CD4-positive, alpha-beta T cell (primary cell): ENCODE measurements around the gene MKNK2. TPM values are rescaled to one million over a fixed set of nuclear protein-coding genes. Genes with fewer than 3 reads are reported as not detected.

ENCODE experiments used
- ATAC-seq: fragments of 200-7000 bp; cut with Tn5 transposase; one replicate; pipeline ENCODE4 v1.10.0; 2022; ENCODE audit warnings: mild to moderate bottlenecking; ENCODE audit not compliant: poor library complexity
- CTCF ChIA-PET: fragments of 350-600 bp; sonication (Branson Sonifier 250); formaldehyde crosslinking; loops from one replicate; lab custom pipeline; 2021; ENCODE audit warnings: antibody characterized with exemption, inconsistent platforms; lab: Charles Lee
- POLR2A ChIA-PET: fragments of 350-600 bp; sonication (Branson Sonifier 250); formaldehyde crosslinking; loops from one replicate; lab custom pipeline; 2021; ENCODE audit warnings: antibody characterized with exemption, inconsistent platforms; lab: Charles Lee
- DNase-seq, 14 experiments: peaks; one replicate each; pipeline ENCODE4 v3.0.0-alpha.2; 2013 to 2020; ENCODE audit warnings: mixed read lengths in 2 of 14
- H3K27ac ChIP-seq, 2 donors: one replicate each; pipeline versions ENCODE4 v1.5.1 to v1.7.0; 2013; ENCODE audit warnings: low read length in 2 of 2, low read depth in 1 of 2, mild to moderate bottlenecking in 1 of 2
- H3K27me3 ChIP-seq, 2 experiments: 1 replicate in 1 of 2; 2 replicates in 1 of 2; pipeline versions ENCODE4 v1.6.1 to v1.7.0; 2013; ENCODE audit warnings: low read length in 2 of 2, control low read depth in 1 of 2, mild to moderate bottlenecking in 1 of 2, moderate library complexity in 1 of 2; ENCODE audit not compliant: insufficient read depth in 2 of 2, control insufficient read depth in 1 of 2
- H3K36me3 ChIP-seq: one replicate; pipeline ENCODE4 v1.6.1; 2013; ENCODE audit warnings: low read length, control low read depth; ENCODE audit not compliant: insufficient read depth
- H3K4me1 ChIP-seq: one replicate; pipeline ENCODE4 v1.6.1; 2013; ENCODE audit warnings: low read length, control low read depth; ENCODE audit not compliant: insufficient read depth
- H3K4me3 ChIP-seq: one replicate; pipeline ENCODE4 v1.5.1; 2013; ENCODE audit warnings: mild to moderate bottlenecking, low read length, moderate library complexity
- H3K9me3 ChIP-seq, 2 experiments: 1 replicate in 1 of 2; 2 replicates in 1 of 2; pipeline versions ENCODE4 v1.6.1 to v1.7.0; 2013; ENCODE audit warnings: low read length in 2 of 2, mild to moderate bottlenecking in 2 of 2, control low read depth in 1 of 2, moderate library complexity in 1 of 2; ENCODE audit not compliant: control insufficient read depth in 1 of 2, insufficient read depth in 1 of 2
- H3K27ac Mint-ChIP-seq: one replicate; pipeline ENCODE4 v1.8.0; 2020; ENCODE audit warnings: mixed read lengths
- H3K27me3 Mint-ChIP-seq: one replicate; pipeline ENCODE4 v1.8.0; 2021; ENCODE audit warnings: mixed read lengths
- H3K36me3 Mint-ChIP-seq: one replicate; pipeline ENCODE4 v1.8.0; 2021; ENCODE audit warnings: low read depth, mixed read lengths
- H3K4me1 Mint-ChIP-seq: one replicate; pipeline ENCODE4 v1.8.0; 2021; ENCODE audit warnings: low read depth, mixed read lengths
- H3K4me3 Mint-ChIP-seq: one replicate; pipeline ENCODE4 v1.8.0; 2020; ENCODE audit warnings: mild to moderate bottlenecking, mixed read lengths
- H3K9me3 Mint-ChIP-seq: one replicate; pipeline ENCODE4 v1.8.0; 2020; ENCODE audit warnings: mixed read lengths
- intact Hi-C, 2 experiments: fragments of 100-400 bp; cut with DNase I in 1 of 2; cut with micrococcal nuclease in 1 of 2; formaldehyde crosslinking; loops; one replicate each; pipeline versions ENCODE4 v1.15.1 to v1.9.0; 2023 to 2025; cut with DNase I, micrococcal nuclease
- total RNA-seq, 174 experiments: library from RNA in 2 of 174; stranded (reverse) in 2 of 174; gene quantifications; one replicate each; pipeline ENCODE4 v1.2.3 and lab custom pipeline; 2021 to 2026
- TF ChIP-seq, protein P1 (sequence below): fragments of 200-600 bp; IDR thresholded peaks from one replicate; pipeline ENCODE4 v1.8.0; 2022; ENCODE audit warnings: antibody characterized with exemption, mild to moderate bottlenecking

MKNK2 gene
- total RNA-seq, 2 experiments from 2014 or later: 325 to 347 TPM

DNA sequence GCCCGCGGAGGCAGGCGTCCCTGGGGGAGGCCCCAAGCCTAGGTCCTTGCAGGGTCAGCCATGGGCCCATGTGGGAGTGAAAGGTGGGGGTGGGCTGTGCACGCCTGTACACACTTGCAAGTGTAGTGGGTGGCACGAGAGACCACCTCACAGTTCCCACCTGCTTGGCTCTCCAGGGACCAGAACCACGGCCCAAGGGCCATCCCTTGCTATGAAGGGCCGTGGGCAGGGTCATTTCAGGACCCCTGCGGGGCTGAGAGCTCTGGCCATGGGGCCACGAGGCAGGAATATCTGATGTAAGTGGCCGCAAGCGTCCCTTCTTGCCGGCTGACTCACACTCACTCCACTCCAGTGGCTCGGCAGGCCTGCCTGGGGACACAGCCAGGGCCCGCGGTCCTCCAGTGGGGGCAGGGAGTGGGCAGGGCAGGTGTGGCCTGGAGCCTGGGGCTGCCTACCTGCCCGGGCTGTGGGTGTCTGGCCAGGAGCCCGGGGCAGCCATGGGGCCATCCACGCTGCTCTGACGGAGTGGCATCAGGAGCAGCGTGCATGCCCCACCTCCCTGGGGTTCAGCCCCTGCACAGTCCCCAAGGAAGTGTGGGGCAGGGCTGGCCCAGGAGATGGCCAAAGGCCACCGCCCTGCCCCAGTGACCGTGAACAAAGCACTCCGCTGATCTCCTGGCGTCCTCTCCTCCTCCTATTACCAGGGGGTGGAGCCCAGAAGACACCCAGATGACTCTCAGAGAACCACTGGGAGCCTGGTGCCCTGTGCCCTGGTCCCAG is 8.6 kb upstream of the MKNK2 start:
- H3K36me3 Mint-ChIP-seq: peaks cover 4% of the 10 kb centered on the region
- no peaks in the 10 kb centered on the region for H3K9me3 ChIP-seq
- H3K27ac Mint-ChIP-seq: peak overlapping the region; percentile 98
- peaks cover 54% of the 10 kb centered on the region for H3K4me1 Mint-ChIP-seq
- H3K27me3 Mint-ChIP-seq: no peaks in the 10 kb centered on the region
- intact Hi-C loops: no loop called here
- ATAC-seq (no peak), DNase-seq (no peak)
- no peaks in the 10 kb centered on the region for H3K36me3 ChIP-seq
- H3K4me3 Mint-ChIP-seq: peak overlapping the region; percentile 95
- TF ChIP-seq, protein P1, sequence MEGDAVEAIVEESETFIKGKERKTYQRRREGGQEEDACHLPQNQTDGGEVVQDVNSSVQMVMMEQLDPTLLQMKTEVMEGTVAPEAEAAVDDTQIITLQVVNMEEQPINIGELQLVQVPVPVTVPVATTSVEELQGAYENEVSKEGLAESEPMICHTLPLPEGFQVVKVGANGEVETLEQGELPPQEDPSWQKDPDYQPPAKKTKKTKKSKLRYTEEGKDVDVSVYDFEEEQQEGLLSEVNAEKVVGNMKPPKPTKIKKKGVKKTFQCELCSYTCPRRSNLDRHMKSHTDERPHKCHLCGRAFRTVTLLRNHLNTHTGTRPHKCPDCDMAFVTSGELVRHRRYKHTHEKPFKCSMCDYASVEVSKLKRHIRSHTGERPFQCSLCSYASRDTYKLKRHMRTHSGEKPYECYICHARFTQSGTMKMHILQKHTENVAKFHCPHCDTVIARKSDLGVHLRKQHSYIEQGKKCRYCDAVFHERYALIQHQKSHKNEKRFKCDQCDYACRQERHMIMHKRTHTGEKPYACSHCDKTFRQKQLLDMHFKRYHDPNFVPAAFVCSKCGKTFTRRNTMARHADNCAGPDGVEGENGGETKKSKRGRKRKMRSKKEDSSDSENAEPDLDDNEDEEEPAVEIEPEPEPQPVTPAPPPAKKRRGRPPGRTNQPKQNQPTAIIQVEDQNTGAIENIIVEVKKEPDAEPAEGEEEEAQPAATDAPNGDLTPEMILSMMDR: no peak
- H3K4me1 ChIP-seq: peaks cover 87% of the 10 kb centered on the region
- H3K27me3 ChIP-seq: no peaks in the 10 kb centered on the region
- POLR2A ChIA-PET: interaction anchor here (0.9 to 2.1 kb wide), 2 partner anchors 10 to 13 kb away, joined by 4 to 6 read pairs; no protein-coding TSS in a partner anchor
- CTCF ChIA-PET: no interaction called here
- H3K27ac ChIP-seq: peak overlapping the region; percentile 95 to 97
- H3K4me3 ChIP-seq: no peak overlapping the region
- no peaks in the 10 kb centered on the region for H3K9me3 Mint-ChIP-seq

DNA sequence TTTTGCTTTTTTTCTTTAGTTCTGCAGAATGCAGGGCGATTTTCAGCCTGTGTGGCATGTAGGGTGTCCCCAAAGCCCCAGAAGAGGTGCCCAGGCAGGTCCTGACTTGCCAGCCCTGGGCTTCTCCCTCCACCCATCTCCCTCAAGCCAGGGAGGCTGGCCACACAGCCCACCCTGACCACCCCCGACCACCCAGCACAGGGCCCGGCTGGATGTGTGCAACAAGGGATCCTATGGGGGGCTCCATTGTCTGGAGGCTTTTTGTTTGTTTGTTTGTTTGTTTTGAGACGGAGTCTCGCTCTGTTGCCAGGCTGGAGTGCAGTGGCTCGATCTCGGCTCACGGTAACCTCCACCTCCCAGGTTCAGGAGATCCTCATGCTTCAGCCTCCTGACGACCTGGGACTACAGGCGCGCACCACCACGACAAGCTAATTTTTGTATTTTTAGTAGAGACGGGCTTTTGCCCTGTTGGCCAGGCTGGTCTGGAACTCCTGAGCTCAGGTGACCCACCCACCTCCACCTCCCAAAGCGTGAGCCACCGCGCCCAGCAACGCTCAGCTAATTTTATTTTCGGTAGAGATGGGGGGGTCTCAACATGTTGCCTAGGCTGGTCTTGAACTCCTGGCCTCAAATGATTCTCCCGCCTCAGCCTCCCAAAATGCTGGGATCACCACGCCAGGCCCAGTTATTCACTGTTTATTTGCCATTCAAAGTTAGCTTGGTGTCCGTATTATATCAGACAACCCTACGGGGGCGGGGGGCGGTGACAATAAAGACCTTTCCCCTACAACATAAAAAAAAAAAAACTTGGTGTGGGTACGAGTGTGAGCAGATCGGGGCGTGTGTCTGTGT is 7.8 kb upstream of the MKNK2 start:
- peak overlapping the region; percentile 84 for H3K27ac Mint-ChIP-seq
- peaks cover 4% of the 10 kb centered on the region for H3K36me3 Mint-ChIP-seq
- Histone ChIP-seq H3K36me3 (no peaks in the 10 kb centered on the region), H3K27ac (peak overlapping the region; percentile 83 to 97), H3K4me3 (no peak overlapping the region), H3K4me1 (peaks cover 84% of the 10 kb centered on the region), H3K27me3 (no peaks in the 10 kb centered on the region), H3K9me3 (no peaks in the 10 kb centered on the region)
- POLR2A ChIA-PET: interaction anchor here (0.9 to 1.5 kb wide), 4 partner anchors 12 to 29 kb away, joined by 3 to 4 read pairs (median 4); no protein-coding TSS in a partner anchor
- no peak for ATAC-seq
- no peak for DNase-seq
- TF ChIP-seq, protein P1: no peak
- CTCF ChIA-PET: interaction anchor here (0.6 to 1.1 kb wide), 2 partner anchors 17 to 37 kb away, joined by 3 to 4 read pairs; no protein-coding TSS in a partner anchor
- H3K9me3 Mint-ChIP-seq: no peaks in the 10 kb centered on the region
- peak overlapping the region; percentile 67 for H3K4me3 Mint-ChIP-seq
- H3K27me3 Mint-ChIP-seq: no peaks in the 10 kb centered on the region
- intact Hi-C loops: no loop called here
- peaks cover 55% of the 10 kb centered on the region for H3K4me1 Mint-ChIP-seq
